GM19025 (cell line): ENCODE measurements around the gene C9orf50.
A peak's percentile ranks its signal among the peaks of the same experiment; 100 is the strongest.

Experiments
- ATAC-seq: cut with Tn5 transposase; IDR thresholded peaks from one replicate; pipeline ENCODE4 v1.9.1; 2021; ENCODE audit warnings: mild to moderate bottlenecking, low read depth, moderate library complexity; ENCODE audit not compliant: unreplicated experiment

The C9orf50 gene

DNA sequence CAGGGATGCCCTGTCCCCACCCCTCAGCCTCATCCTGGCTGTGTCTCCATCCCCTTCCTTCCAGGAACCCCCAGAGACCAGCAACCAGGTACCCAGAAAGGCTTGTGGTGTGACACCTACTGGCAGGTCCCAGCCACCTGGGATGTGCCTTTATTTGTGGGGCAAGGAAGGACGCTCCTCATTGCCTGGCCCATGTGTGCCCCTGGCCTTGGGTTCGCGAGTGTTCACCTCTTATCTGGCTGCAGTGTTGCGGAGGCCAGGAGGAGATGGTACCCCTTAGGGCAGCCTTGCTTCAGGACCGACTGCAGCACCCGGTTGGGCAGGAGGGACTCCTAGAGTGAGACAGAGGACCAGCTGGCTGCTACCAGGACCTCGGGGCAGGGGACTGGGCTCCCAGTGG, 8.8 kb downstream of the C9orf50 start:
- ATAC-seq: no peak

DNA sequence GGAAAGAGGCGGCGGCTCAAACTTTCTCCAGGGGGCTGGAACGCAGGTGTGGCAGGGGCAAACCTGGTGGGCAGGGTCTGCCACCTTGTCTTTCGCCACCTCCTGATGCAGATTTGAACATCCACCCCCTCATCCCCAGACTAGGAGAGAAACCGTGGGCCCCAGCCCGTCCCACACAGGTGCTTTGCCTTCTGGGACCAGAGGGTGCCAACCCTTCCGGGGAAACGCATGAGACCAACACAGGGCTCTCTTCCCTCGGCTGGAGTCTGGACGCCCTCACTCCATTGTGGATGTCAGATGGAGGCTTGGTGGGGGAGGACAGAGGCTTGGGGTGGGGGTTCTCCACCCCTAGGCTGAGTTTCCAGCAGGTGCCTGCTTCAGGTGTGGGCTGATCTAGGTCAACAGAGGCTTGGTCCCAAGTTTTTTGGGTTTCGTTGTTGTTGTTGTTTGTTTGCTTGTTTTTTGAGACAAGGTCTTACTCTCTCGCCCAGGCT, 9.5 kb downstream of the C9orf50 start:
- no peak for ATAC-seq

DNA sequence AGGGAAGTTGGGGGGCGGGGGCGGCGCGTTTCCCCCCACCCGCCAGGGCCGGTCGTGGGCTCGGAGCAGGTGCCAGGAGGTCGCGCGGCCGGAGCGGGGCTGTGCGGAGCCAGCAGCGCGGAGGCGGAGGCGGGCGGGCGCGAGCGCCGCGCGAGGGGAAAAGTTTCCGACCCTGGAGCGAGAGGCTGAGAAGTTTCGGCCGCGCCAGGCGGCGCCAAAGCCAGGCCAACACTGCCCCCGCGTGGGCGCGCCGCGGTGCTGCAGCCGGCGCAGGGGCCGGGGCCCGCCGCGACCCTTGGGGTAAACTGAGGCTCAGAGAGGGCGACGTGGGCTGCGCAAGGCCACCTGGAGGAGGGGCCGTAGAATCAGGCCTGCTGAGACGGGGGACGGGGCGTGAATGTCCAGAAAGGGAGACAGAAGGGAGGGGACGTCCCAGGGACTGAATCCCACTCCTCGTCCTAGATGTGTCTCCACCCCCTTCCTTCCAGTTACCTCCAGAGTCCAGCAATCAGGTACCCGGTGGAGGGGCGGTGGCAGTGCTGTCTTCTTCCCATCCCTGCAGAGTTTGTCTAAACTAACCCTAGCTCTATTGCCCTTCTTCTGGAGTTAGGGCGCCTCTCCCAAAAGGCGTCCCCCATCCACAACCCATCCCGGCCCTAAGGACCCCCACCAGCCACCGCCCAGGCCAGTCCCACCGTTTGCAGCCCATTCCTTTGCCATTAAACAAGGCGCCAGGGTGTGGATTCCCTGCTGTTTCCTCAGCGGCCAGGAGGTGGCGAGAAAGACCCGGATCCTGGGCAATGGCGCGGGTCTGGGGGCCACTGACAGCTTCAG, 10.2 kb downstream of the C9orf50 start:
- peak; percentile 56 for ATAC-seq

- ATAC-seq: no peak
These were observed 10.8 kb downstream of the C9orf50 start for GRCh38 chr9:129610213-129610472.

GRCh38 chr9:129609486-129610212, 11.3 kb downstream of the C9orf50 start:
- ATAC-seq: no peak

GRCh38 chr9:129608561-129609481, 12.1 kb downstream of the C9orf50 start:
- no peak for ATAC-seq

DNA sequence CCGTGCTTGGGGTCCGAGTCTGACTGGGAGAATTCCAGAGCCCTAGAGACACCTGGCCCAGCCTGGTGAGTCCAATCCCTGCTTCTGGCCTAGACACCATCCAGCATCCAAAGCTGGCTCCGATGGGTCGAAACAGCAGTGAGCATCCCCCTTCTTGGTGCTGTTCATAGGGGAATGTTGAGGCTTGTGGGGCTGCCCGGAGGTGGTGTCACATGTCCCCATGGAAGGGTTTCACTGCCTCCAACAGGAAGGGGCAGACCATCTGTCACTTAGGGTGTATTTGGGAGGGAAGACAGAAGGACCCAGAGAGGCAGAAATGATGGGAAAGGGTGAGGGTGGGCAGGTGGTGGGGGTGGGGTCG, 13.9 kb downstream of the C9orf50 start:
- no peak for ATAC-seq

- ATAC-seq: no peak
These were observed 14.5 kb downstream of the C9orf50 start for GRCh38 chr9:129606161-129607026.

- ATAC-seq: no peak
These were observed 16.1 kb downstream of the C9orf50 start for GRCh38 chr9:129604766-129605163.

DNA sequence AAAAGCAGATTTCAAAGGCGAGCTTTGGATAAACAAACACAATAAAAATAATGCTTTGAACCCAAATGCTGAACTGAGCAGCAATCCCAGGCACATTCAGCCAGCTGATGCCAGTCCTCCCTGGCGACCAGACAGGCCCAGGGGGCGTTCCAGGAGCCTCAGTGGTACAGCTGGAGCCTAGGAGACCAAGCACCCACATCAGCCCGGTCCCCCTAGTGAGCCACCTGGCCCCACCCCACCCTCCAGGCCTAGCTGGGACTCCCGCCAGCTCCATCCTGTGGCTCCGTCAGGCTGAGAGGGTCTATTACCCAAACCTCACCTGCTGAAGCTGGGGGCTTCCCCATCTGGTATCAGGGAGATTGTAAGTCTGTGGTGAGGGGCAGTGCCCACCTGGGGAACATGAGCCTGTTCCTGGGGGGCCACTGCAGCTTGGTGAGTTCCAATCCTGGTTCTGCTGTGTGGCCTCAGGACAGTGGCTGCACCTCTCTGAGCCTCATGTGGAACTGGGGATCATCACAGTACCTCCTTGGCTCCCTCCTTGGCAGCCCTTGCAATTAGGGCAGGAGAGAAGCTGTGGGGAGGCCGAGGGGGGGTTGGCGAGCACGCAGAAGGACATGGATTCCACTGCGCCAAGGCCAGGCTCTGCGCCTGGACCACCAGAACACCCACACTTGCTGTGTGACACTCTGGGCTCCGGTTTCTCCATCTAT, 16.7 kb downstream of the C9orf50 start:
- no peak for ATAC-seq

DNA sequence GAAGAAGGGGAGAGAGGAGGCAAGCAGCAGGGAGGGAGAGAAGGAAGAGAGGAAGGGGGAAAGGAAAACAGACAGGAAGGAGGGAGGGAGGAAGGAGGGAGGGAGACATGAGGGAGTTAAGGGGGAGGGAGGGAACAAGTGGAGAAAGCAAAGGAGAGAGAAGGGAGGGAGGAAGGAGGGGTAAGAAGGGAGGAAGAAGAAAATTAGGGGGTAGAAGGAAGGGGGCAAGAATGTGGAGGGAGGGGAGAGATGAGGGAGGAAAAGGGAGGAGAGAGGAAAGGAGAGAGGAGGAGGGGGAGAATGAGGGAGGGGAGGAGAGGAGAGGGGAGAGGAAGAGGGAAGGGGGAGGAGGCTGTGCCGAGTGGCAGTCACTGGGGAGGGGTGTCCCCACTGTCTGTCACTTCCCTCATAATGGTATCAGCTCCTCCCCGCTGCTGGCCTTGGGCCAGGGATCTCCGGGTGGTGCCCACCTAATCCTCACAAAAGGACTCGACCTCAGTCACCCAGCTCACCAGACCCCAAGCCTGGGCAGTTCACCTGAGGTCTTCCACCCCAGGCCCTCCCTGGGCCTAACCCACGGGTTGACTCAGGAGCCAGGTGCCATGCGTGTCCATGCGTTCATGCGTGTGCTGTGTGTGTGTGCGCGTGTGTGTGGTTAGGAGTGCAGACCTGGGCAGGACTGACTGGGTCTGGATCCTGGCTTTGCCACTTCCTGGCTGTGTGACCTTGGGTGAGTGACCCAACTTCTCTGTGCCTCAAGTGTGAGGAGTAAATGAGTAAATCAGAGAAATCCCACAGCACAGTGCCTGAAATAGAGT, 18.1 kb downstream of the C9orf50 start:
- ATAC-seq: no peak

GRCh38 chr9:129601082-129601674, 19.7 kb downstream of the C9orf50 start:
- no peak for ATAC-seq

DNA sequence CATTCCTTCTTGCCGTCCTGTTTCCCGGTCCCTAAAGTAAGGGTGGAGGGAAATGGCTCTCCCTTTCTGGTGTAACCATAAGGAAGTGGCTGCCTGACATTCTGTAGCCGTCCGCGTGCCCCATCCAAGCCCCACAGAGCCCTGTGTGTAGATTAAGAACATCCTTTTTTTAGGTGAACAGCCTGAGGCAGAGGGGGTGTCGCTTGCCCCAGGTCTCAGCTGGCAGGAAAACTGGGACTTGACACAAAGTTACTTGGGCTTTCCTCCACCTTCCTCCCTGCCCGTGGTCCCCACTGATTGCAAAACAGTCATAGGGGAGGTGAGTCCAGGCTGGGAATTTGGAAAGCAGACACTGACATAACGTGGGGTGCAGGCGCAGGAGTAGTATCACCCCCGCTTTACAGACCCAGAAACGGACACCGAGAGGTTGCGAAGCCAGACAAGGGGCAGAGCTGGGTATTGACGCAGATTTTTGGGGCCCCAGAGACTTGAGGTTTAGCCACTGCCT, 22.8 kb downstream of the C9orf50 start:
- no peak for ATAC-seq

GRCh38 chr9:129597355-129598088, 23.4 kb downstream of the C9orf50 start:
- no peak for ATAC-seq

DNA sequence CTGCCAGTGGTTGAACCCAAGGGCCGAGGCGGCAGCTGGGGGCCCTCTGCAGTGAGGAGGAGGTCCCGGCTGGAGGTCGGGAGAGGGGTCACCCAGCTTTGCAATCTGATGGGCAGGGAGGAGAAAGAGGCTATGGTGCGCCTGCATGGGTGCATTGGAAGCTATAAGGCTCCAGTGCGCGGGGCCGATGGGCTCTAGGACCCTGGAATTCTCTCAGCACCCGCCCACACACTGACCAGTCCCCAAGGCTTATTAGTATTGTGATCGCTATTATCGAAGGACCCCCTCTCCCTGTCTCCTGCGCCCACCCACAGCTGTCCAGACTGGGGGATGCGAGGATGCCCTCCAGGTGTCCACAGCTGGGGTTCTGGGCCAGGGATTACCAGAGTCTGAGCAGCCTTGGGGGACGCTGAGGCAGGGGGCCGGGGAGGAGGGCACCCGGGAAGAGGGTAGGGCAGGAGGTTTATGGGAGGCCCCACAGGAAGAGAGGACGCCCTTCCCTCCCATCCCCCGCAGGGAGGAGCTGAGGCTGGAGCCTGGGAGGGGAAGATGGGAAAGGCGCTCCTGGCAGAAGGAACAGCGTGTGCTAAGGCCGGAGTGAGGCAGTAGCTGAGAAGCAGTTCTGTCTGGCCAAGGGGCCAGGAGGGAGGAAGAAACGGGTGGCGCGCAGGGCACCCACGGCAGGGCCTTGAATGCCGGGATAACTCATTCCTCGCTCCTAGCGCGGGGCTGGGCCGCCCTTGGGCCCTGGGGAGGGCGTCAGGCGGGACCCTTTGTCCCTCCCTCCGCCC, 24.2 kb downstream of the C9orf50 start:
- no peak for ATAC-seq

GRCh38 chr9:129595903-129596540, 24.9 kb downstream of the C9orf50 start:
- no peak for ATAC-seq
